ENCODE results near the gene SLC22A23. TPM values are rescaled to one million over a fixed set of nuclear protein-coding genes. Genes with fewer than 3 reads are reported as not detected.

Gene SLC22A23
- total and polyA plus RNA-seq, 4 donors: 4.9 to 45.4 (median 19.7) TPM

GRCh38 chr6:3259491-3259958 is 197.3 kb downstream of the SLC22A23 start:
- Histone ChIP-seq H3K4me3 (ENCODE audit: low read depth in 1 of 3, low read length in 3 of 3) (peak overlapping the region; percentile 87 to 92 (median 91)), H3K4me1 (ENCODE audit: control insufficient read depth in 4 of 4, insufficient read depth in 4 of 4, low read length in 3 of 4) (peaks cover 10 to 42% (median 33%) of the 10 kb centered on the region in 4 donors), H3K9ac (ENCODE audit: low read depth in 1 of 2, low read length in 2 of 2) (peak overlapping the region; percentile 34 to 45), H3K9me3 (ENCODE audit: control insufficient read depth in 4 of 4, low read length in 3 of 4) (no peaks in the 10 kb centered on the region), H3K36me3 (ENCODE audit: control insufficient read depth in 4 of 4, insufficient read depth in 3 of 4, low read depth in 1 of 4, low read length in 3 of 4) (peaks cover 0 to 3% (median 1%) of the 10 kb centered on the region in 4 donors), H3K27ac (ENCODE audit: low read depth in 1 of 2, low read length in 2 of 2) (peak overlapping the region; percentile 81 to 88), H3K27me3 (ENCODE audit: control insufficient read depth in 4 of 4, insufficient read depth in 4 of 4, low read length in 3 of 4) (no peaks in the 10 kb centered on the region)
- WGBS: under 1% methylated on average over 21 of the region's 21 CpGs
- no peak for DNase-seq (ENCODE audit: low spot score)
- no peak for TF ChIP-seq NR2F2 (IDR thresholded peaks at IDR 0.05)
- peak; percentile 46 for TF ChIP-seq YY1 (IDR thresholded peaks at IDR 0.05)
- TF ChIP-seq EGR1 (IDR thresholded peaks at IDR 0.05; ENCODE audit: low read depth in 2 of 2): no peak
- TF ChIP-seq FOXA1 (IDR thresholded peaks at IDR 0.05): no peak
- TF ChIP-seq SP1 (IDR thresholded peaks at IDR 0.05): no peak
- TF ChIP-seq MAX (IDR thresholded peaks at IDR 0.05): peak; percentile 53
- peak in 1 of 2 donors; percentile 14 for TF ChIP-seq RAD21 (IDR thresholded peaks at IDR 0.05)
- TF ChIP-seq RXRA (IDR thresholded peaks at IDR 0.05): peak in 1 of 2 donors; percentile 10

- Histone ChIP-seq H3K9me3 (ENCODE audit: control insufficient read depth in 4 of 4, low read length in 3 of 4) (no peaks in the 10 kb centered on the region), H3K4me3 (ENCODE audit: low read depth in 1 of 3, low read length in 3 of 3) (peak within 1 kb of the TSS; percentile 87 to 92 (median 91)), H3K36me3 (ENCODE audit: control insufficient read depth in 4 of 4, insufficient read depth in 3 of 4, low read depth in 1 of 4, low read length in 3 of 4) (peaks cover 0 to 3% (median 1%) of the 10 kb centered on the region in 4 donors), H3K27me3 (ENCODE audit: control insufficient read depth in 4 of 4, insufficient read depth in 4 of 4, low read length in 3 of 4) (no peaks in the 10 kb centered on the region), H3K4me1 (ENCODE audit: control insufficient read depth in 4 of 4, insufficient read depth in 4 of 4, low read length in 3 of 4) (peaks cover 8 to 36% (median 27%) of the 10 kb centered on the region in 4 donors), H3K27ac (ENCODE audit: low read depth in 1 of 2, low read length in 2 of 2) (peak within 1 kb of the TSS; percentile 81 to 88), H3K9ac (ENCODE audit: low read depth in 1 of 2, low read length in 2 of 2) (peak within 1 kb of the TSS; percentile 34 to 45)
- TF ChIP-seq SP1 (IDR thresholded peaks at IDR 0.05) (peak; percentile 51), EGR1 (IDR thresholded peaks at IDR 0.05; ENCODE audit: low read depth in 2 of 2) (peak in 1 of 2 donors; percentile 37), REST (IDR thresholded peaks at IDR 0.05) (no peak), FOXA1 (IDR thresholded peaks at IDR 0.05) (peak; percentile 12), TAF1 (conservative IDR thresholded peaks at IDR 0.05) (no peak), NR2F2 (IDR thresholded peaks at IDR 0.05) (no peak), RAD21 (IDR thresholded peaks at IDR 0.05) (peak in 1 of 2 donors; percentile 19), ZBTB33 (IDR thresholded peaks at IDR 0.05) (no peak), JUND (IDR thresholded peaks at IDR 0.05) (no peak), YY1 (IDR thresholded peaks at IDR 0.05) (no peak), ATF3 (IDR thresholded peaks at IDR 0.05) (no peak), FOXA2 (IDR thresholded peaks at IDR 0.05) (no peak), RXRA (IDR thresholded peaks at IDR 0.05) (no peak), HNF4A (conservative IDR thresholded peaks at IDR 0.05) (peak in 1 of 2 donors; percentile 34), GABPA (IDR thresholded peaks at IDR 0.05 in 1 of 2, conservative IDR thresholded peaks at IDR 0.05 in 1 of 2) (peak in 1 of 2 donors; percentile 58), MAX (IDR thresholded peaks at IDR 0.05) (no peak)
- DNase-seq (ENCODE audit: low spot score): peak; percentile 99
- WGBS: under 1% methylated on average over 79 of the region's 80 CpGs
Measured at GRCh38 chr6:3258720-3259490, 197.9 kb downstream of the SLC22A23 start, which contains the start of gene PSMG4. Gene PSMG4, plus strand, starts transcription at chr6:3258947. Its CDS starts 76 bp downstream, at chr6:3259023.
